ENCODE results near the gene GAPDH.
"Not testable (repeated sequence)": the region's sequence is repeated elsewhere in the genome, so short reads cannot be mapped to it uniquely, and the experiment has no call there.

The GAPDH gene

DNA sequence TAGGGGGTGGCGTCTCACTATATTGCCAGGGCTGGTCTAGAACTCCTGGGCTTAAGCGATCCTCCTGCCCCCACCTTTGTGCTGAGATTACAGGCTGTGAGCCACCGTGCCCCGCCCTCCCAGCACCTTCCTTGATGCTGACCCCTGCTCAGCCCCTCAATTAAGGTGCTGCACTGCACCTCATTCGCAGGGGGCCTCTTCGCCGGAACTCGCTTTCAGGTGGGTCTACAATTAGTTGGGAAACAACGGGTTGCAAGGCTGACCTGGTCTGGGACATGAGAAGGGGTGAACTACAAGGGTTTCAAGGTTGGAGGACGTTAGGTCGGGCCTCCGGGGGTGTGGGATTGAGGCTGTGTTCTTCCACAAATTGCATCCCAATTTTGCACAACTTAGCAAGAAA lies 35.0 kb downstream of the GAPDH start:
- DNase-seq, result no peak

DNA sequence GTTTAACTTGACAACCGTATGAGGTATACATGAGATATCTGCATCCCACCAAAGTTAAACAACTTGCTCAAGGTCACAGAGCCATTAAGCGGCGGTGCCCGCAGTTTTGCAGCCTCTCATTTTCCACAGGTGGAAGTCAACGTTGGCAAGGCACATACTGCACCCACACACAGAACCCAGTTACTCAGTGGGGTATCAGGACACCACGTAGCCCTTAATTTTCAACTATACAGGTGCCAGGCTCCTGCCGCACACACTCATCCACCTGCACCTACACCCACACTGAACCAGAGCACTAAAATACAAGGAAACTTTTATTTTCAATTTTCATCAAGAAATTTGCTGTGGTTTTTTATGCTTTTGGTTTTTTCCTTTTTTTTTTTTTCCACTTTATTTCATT lies 35.5 kb downstream of the GAPDH start:
- DNase-seq, result no peak

DNA sequence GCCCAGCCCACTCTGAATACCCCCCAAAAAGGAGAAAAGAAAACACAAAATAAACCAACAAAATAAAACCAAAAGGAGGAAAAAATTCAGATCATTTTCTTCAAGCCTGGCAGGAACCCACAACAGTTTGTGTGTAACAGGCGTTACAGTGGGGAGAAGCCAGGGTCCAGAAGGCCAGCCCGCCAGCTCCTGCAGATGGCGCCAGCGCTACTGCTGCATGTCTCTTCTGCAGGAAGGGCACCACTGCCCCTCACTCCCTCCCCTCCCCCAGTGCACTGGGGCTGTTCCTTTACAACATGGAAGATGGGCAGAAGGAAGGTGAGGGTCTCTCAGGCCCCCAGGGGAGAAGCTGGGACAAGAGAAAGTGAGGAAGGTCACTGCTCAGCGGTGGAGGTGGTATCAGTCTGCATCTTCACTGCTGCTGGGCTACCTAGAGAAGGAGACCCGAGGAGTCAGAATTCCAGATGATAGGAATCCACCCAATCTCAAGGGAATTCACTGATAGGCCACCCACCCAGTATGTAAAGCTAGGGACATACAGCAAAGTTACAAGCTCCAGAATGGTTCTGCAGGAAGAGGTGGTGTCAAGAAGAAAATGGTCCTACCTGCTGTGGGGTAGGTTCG lies 36.1 kb downstream of the GAPDH start:
- DNase-seq, result peak in 2 of 3 experiments; percentile 45 to 67

DNA sequence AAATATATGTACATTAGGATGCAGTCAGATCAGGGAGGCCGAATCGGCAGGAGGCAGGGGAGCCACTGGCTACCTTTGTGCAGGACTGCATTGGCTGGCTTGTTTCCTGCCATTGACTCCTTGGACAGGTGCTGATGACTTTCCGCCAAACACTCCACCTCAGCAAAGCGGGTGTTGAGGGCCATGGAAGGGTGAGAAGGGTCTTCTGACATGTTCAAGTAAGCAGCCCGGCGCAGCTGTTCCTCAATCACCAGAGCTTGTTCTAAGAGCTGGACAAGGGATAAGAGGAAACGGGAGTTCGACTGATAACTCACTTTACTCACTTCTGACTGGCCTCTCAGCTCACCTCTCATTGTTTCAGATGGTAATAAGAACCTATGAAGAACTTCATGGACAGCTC lies 38.7 kb downstream of the GAPDH start:
- DNase-seq, result no peak

DNA sequence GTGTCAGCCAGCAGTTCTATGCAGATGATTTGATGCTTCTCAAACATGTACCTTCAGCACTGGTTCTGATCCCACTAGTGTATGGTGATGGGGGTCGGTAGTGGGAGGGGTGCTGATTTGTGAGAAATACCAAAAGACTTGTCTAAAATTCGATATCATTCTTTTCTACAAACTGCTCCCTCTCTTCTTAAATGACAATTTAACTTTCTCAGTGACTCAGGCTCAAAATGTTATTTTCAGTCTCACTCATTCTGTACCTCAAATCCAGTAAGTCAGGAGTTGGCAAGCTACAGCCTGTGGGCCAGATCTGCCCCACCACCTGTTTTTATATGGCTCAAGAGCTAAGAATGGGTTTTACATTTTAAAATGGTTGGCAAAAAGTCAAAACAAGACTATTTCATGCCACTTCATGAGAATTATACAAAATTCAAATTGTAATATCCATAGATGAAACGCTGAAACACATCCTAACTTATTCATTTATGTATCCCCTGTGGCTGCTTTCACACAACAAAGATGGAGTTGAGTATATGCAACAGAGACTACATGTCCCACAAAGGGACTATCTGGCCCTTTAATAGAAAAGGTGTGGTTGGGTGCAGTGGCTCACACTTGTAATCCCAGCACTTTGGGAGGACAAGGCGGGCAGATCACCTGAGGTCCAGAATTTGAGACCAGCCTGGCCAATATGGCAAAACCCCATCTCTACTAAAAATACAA lies 40.4 kb downstream of the GAPDH start:
- DNase-seq, result no peak

DNA sequence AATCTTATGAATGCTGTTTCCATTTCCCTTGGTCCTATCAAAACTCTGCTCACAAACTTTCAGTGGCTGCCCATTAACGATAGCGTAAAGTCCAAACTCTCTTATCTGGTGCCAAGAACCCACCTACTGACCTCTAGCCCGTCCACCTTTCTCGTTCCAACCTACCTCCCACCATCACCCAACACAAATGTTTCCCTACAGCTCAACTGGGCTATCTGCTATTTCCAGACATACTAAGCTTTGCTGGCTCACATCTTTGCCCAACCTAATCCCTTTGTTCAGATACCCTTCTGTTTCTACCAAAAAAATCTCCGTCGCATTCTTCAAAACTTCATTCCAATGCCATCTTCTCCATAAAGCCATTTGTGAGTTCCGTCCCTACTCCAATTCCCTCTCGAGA lies 41.3 kb downstream of the GAPDH start:
- no peak for DNase-seq

DNA sequence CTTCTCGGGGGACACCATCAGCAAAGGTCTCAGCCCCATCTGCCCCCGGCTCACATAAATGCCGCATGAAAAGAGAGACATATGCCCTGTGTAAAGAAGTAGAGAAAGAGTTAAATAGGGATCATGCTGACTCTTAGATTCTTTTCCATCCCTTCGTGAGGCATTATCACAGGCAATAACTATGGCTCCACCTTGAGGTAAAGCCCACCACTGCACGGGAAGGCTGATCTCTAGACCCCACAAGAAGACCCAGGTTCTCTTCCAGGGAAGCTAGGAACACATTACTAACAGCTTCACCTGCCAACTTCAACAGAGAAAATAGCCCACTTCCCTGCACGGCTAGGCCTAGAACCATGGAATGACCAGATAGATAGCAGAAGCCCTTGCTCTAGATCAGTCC lies 47.9 kb downstream of the GAPDH start:
- DNase-seq, result no peak

DNA sequence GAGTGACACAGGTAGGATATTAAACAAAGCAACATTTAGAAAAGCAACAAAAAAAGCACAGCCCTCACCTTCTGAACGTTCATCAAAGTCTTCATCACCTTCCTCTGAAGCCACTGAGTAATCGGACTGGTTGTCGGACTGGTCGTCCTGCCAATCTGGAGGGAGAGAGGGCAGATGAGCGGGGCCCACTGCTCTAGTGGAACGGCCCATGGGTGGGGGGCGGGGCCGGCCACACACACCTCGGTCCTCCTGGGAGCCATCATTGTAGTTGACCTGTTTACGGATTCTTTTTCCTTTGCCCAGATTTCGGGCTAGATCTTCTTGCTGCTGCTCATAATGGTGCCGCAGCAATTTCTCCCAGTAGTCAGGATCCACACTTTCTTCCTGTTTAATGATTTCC lies 48.6 kb downstream of the GAPDH start:
- DNase-seq, result no peak

DNA sequence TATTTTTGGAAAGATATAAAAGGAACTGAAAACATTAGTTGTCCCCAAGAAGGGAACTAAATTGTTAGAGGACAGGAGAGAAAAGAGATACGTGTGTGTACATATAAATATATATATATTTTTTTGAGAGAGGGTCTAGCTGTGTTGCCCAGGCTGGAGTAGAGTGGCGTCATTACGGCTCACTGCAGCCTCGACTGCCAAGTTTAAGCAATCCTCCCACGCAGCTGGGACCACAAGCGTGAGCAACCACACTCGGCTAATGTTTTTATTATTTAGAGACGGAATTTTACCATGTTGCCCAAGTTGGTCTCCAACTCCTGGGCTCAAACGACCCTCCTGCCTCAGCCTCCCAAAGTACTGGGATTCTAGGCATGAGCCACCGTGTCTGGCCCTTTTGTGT lies 50.0 kb downstream of the GAPDH start:
- no peak for DNase-seq

DNA sequence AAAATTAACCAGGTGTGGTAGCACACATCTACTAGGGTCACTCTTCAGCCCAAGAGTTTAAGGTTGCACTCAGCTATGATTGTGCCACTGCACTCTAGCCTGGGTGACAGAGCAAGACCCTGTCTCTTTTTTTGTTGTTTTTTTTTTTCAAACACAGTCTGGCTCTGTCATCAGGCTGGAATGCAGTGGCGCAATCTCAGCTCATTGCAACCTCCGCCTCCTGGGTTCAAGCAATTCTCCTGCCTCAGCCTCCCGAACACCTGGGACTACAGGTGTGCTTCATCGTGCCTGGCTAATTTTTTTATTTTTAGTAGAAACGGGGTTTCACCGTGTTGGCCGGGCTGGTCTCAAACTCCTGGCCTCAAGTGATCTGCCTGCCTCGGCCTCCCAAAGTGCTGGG lies 52.3 kb downstream of the GAPDH start:
- not testable (repeated sequence) for DNase-seq

Measured in NCI-H1417 (cell line).